Measurements from ENCODE around the gene ABCA13.
A peak's percentile ranks its signal among the peaks of the same experiment; 100 is the strongest.

The ABCA13 gene

GRCh38 chr7:48299580-48300169 is 128.4 kb downstream of the ABCA13 start:
- peak; percentile 79 for DNase-seq

GRCh38 chr7:48300301-48300700 is 129.0 kb downstream of the ABCA13 start:
- DNase-seq = no peak

- DNase-seq = no peak
These were observed 129.9 kb downstream of the ABCA13 start for GRCh38 chr7:48301201-48301600.

DNA sequence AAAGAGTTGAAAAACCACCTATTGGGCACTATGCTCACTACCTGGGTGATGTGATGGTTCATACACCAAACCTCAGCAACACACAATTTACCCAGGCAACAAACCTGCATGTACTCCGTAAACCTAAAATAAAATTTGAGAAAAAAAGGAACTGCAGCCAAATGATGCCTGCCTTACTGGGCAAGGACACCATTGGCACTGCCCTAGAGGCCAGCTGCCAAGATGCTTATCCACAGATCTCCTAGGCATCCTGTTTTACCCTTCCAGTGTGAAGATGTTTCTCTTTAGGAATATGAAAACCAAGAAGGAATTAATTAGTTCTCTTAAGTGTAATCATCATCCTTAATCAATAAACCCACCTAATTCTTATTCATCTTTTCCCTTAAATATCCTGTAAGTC is 133.4 kb downstream of the ABCA13 start:
- no peak for DNase-seq

DNA sequence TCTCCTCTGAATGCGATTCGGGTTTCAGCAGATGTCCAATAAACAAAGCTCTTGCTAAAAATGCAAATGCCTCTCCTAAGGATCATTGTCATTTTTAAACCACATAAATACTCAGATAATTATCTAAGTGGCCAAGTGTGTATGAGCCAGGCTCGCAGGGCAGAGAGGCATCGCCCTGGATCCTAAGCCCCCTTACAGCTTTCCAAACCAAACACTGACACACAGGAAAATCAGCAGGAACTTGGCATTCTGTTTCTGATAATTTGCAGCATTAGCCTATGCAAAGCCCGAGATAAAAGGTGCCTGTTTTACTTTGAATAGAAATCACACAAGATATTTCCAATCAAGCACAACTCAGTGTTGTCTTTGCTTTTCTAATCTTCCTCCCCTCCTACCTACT is 134.4 kb downstream of the ABCA13 start:
- DNase-seq = peak; percentile 57

- no peak for DNase-seq
These were observed 135.9 kb downstream of the ABCA13 start for GRCh38 chr7:48307041-48307714.

DNA sequence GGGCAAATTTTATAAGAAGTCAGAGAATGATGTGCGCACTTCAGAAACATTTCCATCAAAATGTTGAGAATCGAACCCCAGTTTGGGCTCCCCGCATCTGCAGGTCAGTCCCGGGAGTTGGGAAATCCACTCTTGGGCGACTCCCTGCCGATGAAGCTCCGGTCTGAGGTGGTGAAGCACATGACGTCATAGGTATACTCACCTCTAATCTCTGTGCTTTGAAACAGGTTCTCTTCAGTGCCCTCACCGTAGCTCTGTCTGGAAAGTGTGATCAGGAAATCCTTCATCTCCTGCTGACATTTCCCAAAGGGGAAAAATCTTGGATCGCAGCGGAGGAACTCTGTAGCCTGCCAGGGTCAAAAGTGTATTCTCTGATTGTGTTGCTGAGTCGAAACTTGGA is 138.5 kb downstream of the ABCA13 start:
- no peak for DNase-seq

DNA sequence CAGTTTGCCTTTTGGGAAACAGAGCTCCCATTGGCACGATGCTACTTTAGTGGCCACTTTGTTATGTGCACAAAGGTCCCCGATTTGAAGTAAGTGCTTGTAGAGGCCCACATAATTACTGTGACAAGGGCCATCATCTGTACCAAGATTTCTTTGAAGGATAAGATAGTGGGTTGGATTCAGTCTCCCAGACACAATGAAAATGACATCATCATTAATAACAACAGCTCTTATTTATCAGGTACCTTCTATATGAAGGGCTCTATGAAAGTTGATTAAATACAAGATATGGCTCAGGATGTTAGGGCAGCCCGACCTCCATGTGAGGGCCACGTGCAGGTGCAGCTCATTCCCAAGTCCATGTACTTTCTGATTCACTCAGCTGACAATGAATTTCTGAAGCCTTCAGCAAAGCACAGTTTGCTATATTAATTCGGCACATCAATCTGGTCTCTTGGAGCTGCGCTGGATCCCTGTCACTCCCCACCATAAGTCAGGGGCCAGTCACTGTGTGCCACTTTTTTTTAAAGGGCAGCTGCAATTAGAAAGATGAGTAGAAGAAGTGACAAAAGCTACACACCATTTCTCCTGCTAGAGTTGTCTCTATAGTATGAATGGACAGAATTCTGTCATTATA is 140.3 kb downstream of the ABCA13 start:
- DNase-seq = no peak

GRCh38 chr7:48312151-48312550 is 140.9 kb downstream of the ABCA13 start:
- no peak for DNase-seq

GRCh38 chr7:48316768-48317167 is 145.5 kb downstream of the ABCA13 start:
- DNase-seq = no peak

- DNase-seq = no peak
These were observed 146.1 kb downstream of the ABCA13 start for GRCh38 chr7:48317360-48317759.

DNA sequence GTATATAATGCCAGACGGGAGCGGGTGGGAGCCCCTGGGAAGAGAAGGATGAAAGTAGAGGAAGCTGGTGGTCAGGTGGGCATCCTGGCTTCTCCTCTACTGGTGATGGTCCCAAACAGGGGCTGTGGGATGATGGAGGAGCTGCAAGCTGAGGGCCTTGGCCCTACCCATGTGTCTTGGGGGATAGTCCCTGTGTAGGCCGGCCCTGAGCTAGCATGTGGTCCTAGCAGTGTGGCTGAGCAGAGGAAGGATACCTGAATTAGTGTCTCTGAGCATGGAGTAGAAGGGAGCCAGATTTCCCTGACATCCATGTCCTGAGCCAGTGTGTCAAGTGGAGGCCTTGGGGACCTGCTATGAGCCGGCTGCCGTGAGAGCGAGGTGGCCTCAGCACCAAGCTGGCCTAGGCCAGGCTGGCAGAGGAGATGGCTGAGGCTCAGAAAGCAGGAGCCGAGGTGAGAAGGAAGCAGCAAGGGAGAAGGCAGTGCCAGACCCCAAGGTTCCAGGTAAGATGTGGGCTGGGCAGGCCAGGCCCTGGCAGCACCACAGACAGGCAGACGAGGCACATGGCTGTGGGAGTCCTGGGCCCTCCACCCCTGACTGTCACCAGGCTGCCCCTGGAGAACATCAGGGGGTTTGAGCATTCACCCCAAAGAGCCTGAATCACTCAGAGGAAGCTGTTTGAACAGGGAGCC is 150.2 kb downstream of the ABCA13 start:
- DNase-seq = no peak

DNA sequence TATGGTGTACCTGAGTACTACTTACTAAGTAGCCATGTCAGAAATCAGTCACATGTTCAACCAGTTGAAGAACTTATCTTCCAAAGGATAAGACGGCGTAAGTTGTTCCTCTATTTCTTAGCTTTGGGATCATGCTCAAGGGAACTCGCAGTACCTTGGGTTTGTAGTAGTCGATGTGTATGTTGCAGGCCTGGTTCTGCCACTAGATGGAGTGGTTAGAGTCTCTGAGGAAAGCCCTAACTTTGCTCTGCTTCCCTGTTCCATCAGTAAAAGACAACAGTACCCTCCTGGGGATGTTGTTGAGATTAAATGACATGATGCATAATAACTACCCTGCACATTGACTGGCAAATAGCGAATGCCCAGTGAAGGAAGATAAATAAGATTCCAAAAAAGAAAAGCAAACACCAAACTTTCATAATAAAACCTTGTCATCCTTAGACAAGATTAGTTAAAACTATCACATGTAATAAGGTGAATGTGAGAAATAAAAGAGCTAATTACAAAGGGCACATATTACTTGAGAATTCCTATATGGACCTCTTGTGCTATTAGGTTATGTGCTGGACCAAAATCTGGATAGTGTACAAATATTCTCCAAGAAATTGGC is 165.9 kb downstream of the ABCA13 start:
- DNase-seq = peak; percentile 24

DNA sequence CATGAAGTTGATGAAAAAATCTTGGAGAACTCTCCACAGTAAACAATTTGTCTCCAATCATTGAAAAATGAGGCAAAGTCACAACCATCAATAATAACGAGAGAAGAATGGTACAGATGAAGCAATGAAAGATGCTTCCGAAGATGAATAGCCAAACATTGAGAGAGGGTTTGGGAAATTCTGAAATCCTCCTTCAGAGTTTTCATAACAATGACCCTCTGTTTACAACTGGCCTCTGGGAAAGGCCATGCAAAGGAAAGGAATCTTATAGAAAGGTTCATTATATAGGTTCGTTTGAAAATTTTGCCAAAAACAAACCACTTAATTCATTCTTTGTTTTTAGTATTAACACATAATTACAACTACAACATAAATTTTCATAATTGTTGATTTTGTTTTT is 166.5 kb downstream of the ABCA13 start:
- DNase-seq = no peak

GRCh38 chr7:48347230-48347825 is 176.1 kb downstream of the ABCA13 start:
- DNase-seq = no peak

GRCh38 chr7:48350515-48350914 is 179.3 kb downstream of the ABCA13 start:
- DNase-seq = no peak

- DNase-seq = no peak
These were observed 180.6 kb downstream of the ABCA13 start for GRCh38 chr7:48351900-48352299.

DNA sequence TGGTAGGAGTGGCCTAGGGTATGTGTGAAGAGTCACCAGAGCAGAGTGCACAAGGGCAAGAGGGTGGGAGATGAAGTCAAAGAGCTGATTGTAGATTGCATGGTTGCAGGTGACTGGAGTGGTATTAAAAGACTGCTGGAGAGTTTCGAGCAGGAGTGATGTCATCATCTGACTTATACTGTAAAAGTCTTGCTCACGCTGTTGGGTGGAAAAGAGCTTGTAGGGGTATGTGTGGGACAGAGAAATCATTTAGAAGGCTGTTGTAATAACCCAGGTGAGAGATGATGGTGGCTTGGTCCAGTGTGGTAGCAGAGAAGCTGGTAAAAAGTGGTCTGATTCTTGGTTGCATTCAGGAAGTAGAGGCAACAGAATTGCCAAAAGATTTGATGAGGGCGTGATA is 184.1 kb downstream of the ABCA13 start:
- no peak for DNase-seq

DNA sequence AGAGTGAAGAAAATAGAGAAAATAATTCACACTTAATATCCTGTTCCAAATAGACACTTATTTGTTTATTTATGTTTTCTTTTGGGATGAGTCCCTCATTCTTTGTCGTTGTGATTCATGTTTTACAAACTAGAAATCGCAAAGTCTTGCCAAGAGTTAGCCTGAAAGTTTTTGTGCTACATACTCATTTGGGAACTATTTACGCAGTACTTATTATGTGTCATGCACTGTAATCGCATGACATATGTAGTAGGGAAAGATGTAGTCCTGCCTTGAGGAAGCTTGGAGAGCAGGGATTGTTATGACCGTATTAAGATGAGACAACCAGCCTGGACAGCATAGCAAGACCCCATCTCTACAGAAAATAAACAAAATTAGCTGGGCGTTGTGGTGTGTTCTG is 189.3 kb downstream of the ABCA13 start:
- no peak for DNase-seq

GRCh38 chr7:48363174-48363573 is 191.9 kb downstream of the ABCA13 start:
- no peak for DNase-seq

DNA sequence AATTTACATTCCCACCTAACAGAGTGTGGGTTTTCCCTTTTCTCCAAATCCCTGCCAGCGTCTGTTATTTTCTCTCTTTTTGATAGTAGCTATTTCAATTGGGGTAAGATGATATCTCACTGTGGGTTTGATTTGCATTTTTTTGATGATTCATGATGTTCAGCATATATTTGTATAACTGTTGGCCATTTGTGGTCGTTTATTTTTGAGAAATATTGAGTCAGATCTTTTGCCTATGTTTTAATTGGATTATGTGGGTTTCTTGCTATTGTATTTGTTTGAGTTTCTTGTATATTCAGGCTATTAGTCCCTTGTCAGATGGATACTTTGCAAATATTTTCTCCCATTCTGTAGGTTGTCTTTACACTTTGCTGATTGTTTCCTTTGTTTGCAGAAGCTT is 193.8 kb downstream of the ABCA13 start:
- no peak for DNase-seq

DNA sequence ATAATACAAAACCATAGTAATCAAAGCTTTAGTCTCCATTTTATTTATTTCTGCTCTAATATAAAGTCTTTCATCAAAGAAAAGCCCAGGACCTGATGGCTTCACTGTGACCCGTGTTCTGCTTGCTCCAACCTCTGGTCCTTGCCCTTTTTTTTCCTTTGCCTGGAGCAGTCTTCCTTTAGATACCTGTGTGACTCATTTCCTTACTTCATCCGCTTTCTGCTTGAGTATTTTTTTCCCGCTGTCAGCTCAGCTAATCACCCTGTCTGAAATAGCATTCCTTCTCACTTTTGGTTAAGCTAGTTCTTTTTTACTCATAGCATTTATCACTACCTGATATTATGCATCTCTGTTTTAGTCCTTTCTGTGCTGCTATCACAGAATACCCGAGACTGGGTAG is 194.8 kb downstream of the ABCA13 start:
- DNase-seq = no peak

DNA sequence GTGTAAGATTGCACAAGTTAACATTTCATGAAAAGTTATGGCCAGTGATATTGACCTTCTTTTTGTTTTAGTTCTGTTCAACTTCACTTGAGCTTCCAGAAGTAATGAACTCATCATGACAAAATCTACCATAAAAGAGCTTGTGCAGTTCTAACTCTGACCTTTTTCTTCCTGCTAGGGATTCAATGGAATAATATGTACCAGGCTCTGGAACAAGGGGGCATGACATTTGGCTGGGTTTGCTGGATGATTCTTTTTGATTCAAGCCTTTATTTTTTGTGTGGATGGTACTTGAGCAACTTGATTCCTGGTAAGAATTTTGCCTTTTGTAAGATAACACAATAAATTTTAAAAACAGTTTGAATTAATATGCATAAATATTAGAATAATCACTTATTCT is 205.0 kb downstream of the ABCA13 start:
- DNase-seq = no peak

Measured in NCI-H1092 (cell line).